Upper lobe of left lung (tissue), 6 donors: ENCODE results near the gene SLC6A19. TPM values are rescaled to one million over a fixed set of nuclear protein-coding genes. Genes with fewer than 3 reads are reported as not detected.

Experiments used
- ATAC-seq, 2 donors: fragments of 200-7000 bp; cut with Tn5 transposase; one replicate each; pipeline ENCODE4 v1.9.1; 2022; ENCODE audit warnings: mild to moderate bottlenecking in 2 of 2, moderate library complexity in 2 of 2; ENCODE audit not compliant: low FRiP score in 2 of 2
- DNase-seq, 2 donors: peaks; one replicate each; pipeline ENCODE4 v3.0.0-alpha.2; 2019 to 2020
- H3K27ac ChIP-seq, 4 donors: fragments of 200-600 bp; sonication (generic); one replicate each; pipeline ENCODE4 v1.5.1; 2016 to 2019
- H3K27me3 ChIP-seq, 4 donors: fragments of 200-600 bp; sonication (generic); one replicate each; pipeline ENCODE4 v1.5.1; 2017 to 2019
- H3K36me3 ChIP-seq, 4 donors: fragments of 200-600 bp; sonication (generic); one replicate each; pipeline ENCODE4 v1.5.1; 2016 to 2019
- H3K4me1 ChIP-seq, 4 donors: fragments of 200-600 bp; sonication (generic); one replicate each; pipeline ENCODE4 v1.5.1; 2018 to 2019
- H3K4me3 ChIP-seq, 4 donors: fragments of 200-600 bp; sonication (generic); one replicate each; pipeline ENCODE4 v1.5.1; 2017 to 2019; ENCODE audit warnings: mild to moderate bottlenecking in 2 of 4, moderate library complexity in 1 of 4
- H3K9me3 ChIP-seq, 4 donors: fragments of 200-600 bp; sonication (generic); one replicate each; pipeline ENCODE4 v1.5.1; 2018 to 2019
- CTCF ChIP-seq, 6 experiments: fragments of 450-650 bp in 4 of 6; fragments of 200-600 bp in 2 of 6; sonication (generic) in 2 of 6; IDR thresholded peaks; one replicate each; pipeline ENCODE4 v1.5.1; 2016 to 2019; ENCODE audit warnings: antibody characterized with exemption in 6 of 6
- EP300 ChIP-seq, 4 donors: sonication (generic); formaldehyde crosslinking; IDR thresholded peaks; one replicate each; pipeline ENCODE4 v1.5.1; 2017; ENCODE audit warnings: antibody characterized with exemption in 4 of 4, control low read depth in 2 of 4
- POLR2A ChIP-seq, 4 donors: fragments of 450-650 bp; IDR thresholded peaks; one replicate each; pipeline ENCODE4 v1.5.1; 2016 to 2017; ENCODE audit warnings: antibody characterized with exemption in 4 of 4, mild to moderate bottlenecking in 2 of 4
- POLR2AphosphoS5 ChIP-seq, 2 donors: sonication (generic); formaldehyde crosslinking; IDR thresholded peaks; one replicate each; pipeline ENCODE4 v1.5.1; 2017; ENCODE audit warnings: antibody characterized with exemption in 2 of 2
- WGBS, 2 donors: methylation state at CpG; one replicate each; pipeline ENCODE4 v1.1.5; 2017 to 2018; 5-methylcytosine and 5-hydroxymethylcytosine counted together
- total RNA-seq, 6 donors: library from RNA; depleted of rRNA in 4 of 6; stranded (reverse); fragments of >200 nt in 4 of 6; gene quantifications; one replicate each; pipeline versions ENCODE4 v1.1.0 to v1.2.1, GENCODE V29; 2016 to 2021
- donor health status: DM: no; HTN: no; CAD: no; lungs with moderate emphysema.
- donor health status: DM: no; HTN: yes; CAD: no; lungs with severe emphysema.

The SLC6A19 gene
- total RNA-seq, 6 donors from 2014 or later: 0.03 to 0.06 TPM; not detected in 4

GRCh38 chr5:1161833-1162229 is 39.6 kb upstream of the SLC6A19 start:
- Histone ChIP-seq H3K36me3 (no peaks in the 10 kb centered on the region), H3K27ac (no peak overlapping the region), H3K4me3 (no peak overlapping the region), H3K9me3 (peaks cover 0 to under 1% (median 0%) of the 10 kb centered on the region in 4 donors), H3K27me3 (no peaks in the 10 kb centered on the region), H3K4me1 (peaks cover 3 to 24% (median 12%) of the 10 kb centered on the region in 4 donors)
- TF ChIP-seq EP300 (IDR thresholded peaks at IDR 0.05): no peak
- TF ChIP-seq POLR2AphosphoS5 (IDR thresholded peaks at IDR 0.05): no peak
- no peak for TF ChIP-seq CTCF (IDR thresholded peaks at IDR 0.05)
- TF ChIP-seq POLR2A (IDR thresholded peaks at IDR 0.05): no peak
- WGBS, 2 donors: 68% methylated on average over 12 of the region's 19 CpGs; no CpG with 5 or more reads in 1 of the 2 donors
- peak in 1 of 2 donors; percentile 11 for ATAC-seq
- peak; percentile 48 to 82 for DNase-seq

GRCh38 chr5:1162276-1162675 is 39.1 kb upstream of the SLC6A19 start:
- TF ChIP-seq POLR2AphosphoS5 (IDR thresholded peaks at IDR 0.05) (no peak), POLR2A (IDR thresholded peaks at IDR 0.05) (no peak), CTCF (IDR thresholded peaks at IDR 0.05) (no peak), EP300 (IDR thresholded peaks at IDR 0.05) (no peak)
- DNase-seq (peak in 1 of 2 donors; percentile 72), ATAC-seq (no peak)
- Histone ChIP-seq H3K9me3 (no peaks in the 10 kb centered on the region), H3K4me1 (peaks cover 3 to 24% (median 12%) of the 10 kb centered on the region in 4 donors), H3K27me3 (no peaks in the 10 kb centered on the region), H3K27ac (no peak overlapping the region), H3K36me3 (no peaks in the 10 kb centered on the region), H3K4me3 (no peak overlapping the region)
- 78 to 88% methylated on average over 6 to 17 of the region's 17 CpGs for WGBS, 2 donors

- Histone ChIP-seq H3K4me3 (no peak overlapping the region), H3K27ac (no peak overlapping the region), H3K36me3 (no peaks in the 10 kb centered on the region), H3K27me3 (no peaks in the 10 kb centered on the region), H3K4me1 (peaks cover 3 to 26% (median 15%) of the 10 kb centered on the region in 4 donors), H3K9me3 (no peaks in the 10 kb centered on the region)
- ATAC-seq (no peak), DNase-seq (no peak)
- no peak for TF ChIP-seq EP300 (IDR thresholded peaks at IDR 0.05)
- no peak for TF ChIP-seq POLR2AphosphoS5 (IDR thresholded peaks at IDR 0.05)
- TF ChIP-seq CTCF (IDR thresholded peaks at IDR 0.05): no peak
- no peak for TF ChIP-seq POLR2A (IDR thresholded peaks at IDR 0.05)
- WGBS, 2 donors: 71 to 76% methylated on average over 4 to 8 of the region's 8 CpGs
Observed at GRCh38 chr5:1162751-1163150, 38.6 kb upstream of the SLC6A19 start.

GRCh38 chr5:1163366-1163765 is 38.0 kb upstream of the SLC6A19 start:
- WGBS, 2 donors: 90 to 95% methylated on average over 10 to 12 of the region's 12 CpGs
- TF ChIP-seq EP300 (IDR thresholded peaks at IDR 0.05): no peak
- TF ChIP-seq CTCF (IDR thresholded peaks at IDR 0.05): no peak
- TF ChIP-seq POLR2AphosphoS5 (IDR thresholded peaks at IDR 0.05): no peak
- TF ChIP-seq POLR2A (IDR thresholded peaks at IDR 0.05): no peak
- Histone ChIP-seq H3K36me3 (no peaks in the 10 kb centered on the region), H3K27me3 (no peaks in the 10 kb centered on the region), H3K4me1 (peaks cover 9 to 32% (median 21%) of the 10 kb centered on the region in 4 donors), H3K4me3 (no peak overlapping the region), H3K9me3 (no peaks in the 10 kb centered on the region), H3K27ac (no peak overlapping the region)
- DNase-seq: no peak
- ATAC-seq: no peak

GRCh38 chr5:1163879-1164278 is 37.5 kb upstream of the SLC6A19 start:
- H3K4me1 ChIP-seq: peaks cover 9 to 36% (median 23%) of the 10 kb centered on the region in 4 donors
- ATAC-seq: no peak
- 83 to 87% methylated on average over 9 to 14 of the region's 14 CpGs for WGBS, 2 donors

More at GRCh38 chr5:1163879-1164278, 37.5 kb upstream of the SLC6A19 start:
- H3K36me3 ChIP-seq: no peaks in the 10 kb centered on the region
- H3K27me3 ChIP-seq: no peaks in the 10 kb centered on the region
- no peak overlapping the region for H3K27ac ChIP-seq
- H3K9me3 ChIP-seq: no peaks in the 10 kb centered on the region
- peak in 1 of 2 donors; percentile 71 for DNase-seq
- H3K4me3 ChIP-seq: no peak overlapping the region
- no peak for TF ChIP-seq POLR2AphosphoS5 (IDR thresholded peaks at IDR 0.05)
- TF ChIP-seq POLR2A (IDR thresholded peaks at IDR 0.05): no peak
- TF ChIP-seq EP300 (IDR thresholded peaks at IDR 0.05): no peak
- no peak for TF ChIP-seq CTCF (IDR thresholded peaks at IDR 0.05)
